Bone marrow (tissue), 2 donors: ENCODE results near the gene LIPC.
"Not testable (repeated sequence)": the region's sequence is repeated elsewhere in the genome, so short reads cannot be mapped to it uniquely, and the experiment has no call there.

Source experiments
- DNase-seq, 2 donors: peaks; one replicate each; lab custom pipeline; 2025; lab: John Stamatoyannopoulos, UW

LIPC gene

GRCh38 chr15:58585693-58586443 is 154.1 kb downstream of the LIPC start:
- DNase-seq = no peak

GRCh38 chr15:58587486-58587885 is 155.7 kb downstream of the LIPC start:
- no peak for DNase-seq

GRCh38 chr15:58588096-58588495 is 156.3 kb downstream of the LIPC start:
- DNase-seq = no peak

- DNase-seq = no peak
Observed at GRCh38 chr15:58589047-58589446, 157.3 kb downstream of the LIPC start.

GRCh38 chr15:58590236-58590635 is 158.4 kb downstream of the LIPC start:
- no peak for DNase-seq

- no peak for DNase-seq
Observed at GRCh38 chr15:58590926-58591325, 159.1 kb downstream of the LIPC start.

- DNase-seq = no peak
Observed at GRCh38 chr15:58593870-58594269, 162.1 kb downstream of the LIPC start.

GRCh38 chr15:58594898-58595297 is 163.1 kb downstream of the LIPC start:
- DNase-seq = no peak

GRCh38 chr15:58595516-58596263 is 163.9 kb downstream of the LIPC start:
- DNase-seq = no peak

GRCh38 chr15:58597943-58598828 is 166.4 kb downstream of the LIPC start:
- DNase-seq = no peak

GRCh38 chr15:58598829-58599210 is 167.0 kb downstream of the LIPC start:
- no peak for DNase-seq

GRCh38 chr15:58602823-58603222 is 171.0 kb downstream of the LIPC start:
- no peak for DNase-seq

GRCh38 chr15:58603927-58604326 is 172.1 kb downstream of the LIPC start:
- DNase-seq = not testable (repeated sequence)

- DNase-seq = no peak
Observed at GRCh38 chr15:58604455-58604923, 172.7 kb downstream of the LIPC start.

GRCh38 chr15:58605931-58606530 is 174.2 kb downstream of the LIPC start:
- no peak for DNase-seq

- DNase-seq = no peak
Observed at GRCh38 chr15:58606577-58607080, 174.8 kb downstream of the LIPC start.

GRCh38 chr15:58608129-58608590 is 176.4 kb downstream of the LIPC start:
- no peak for DNase-seq

- DNase-seq = no peak
Observed at GRCh38 chr15:58608711-58609110, 176.9 kb downstream of the LIPC start.

GRCh38 chr15:58611731-58612676 is 180.2 kb downstream of the LIPC start:
- no peak for DNase-seq

- DNase-seq = no peak
Observed at GRCh38 chr15:58616171-58616570, 184.4 kb downstream of the LIPC start.
